K562 (cell line): ENCODE results near the gene GPR4. TPM values are rescaled to one million over a fixed set of nuclear protein-coding genes. Genes with fewer than 3 reads are reported as not detected.
A peak's percentile ranks its signal among the peaks of the same experiment; 100 is the strongest.

Experiments
- ATAC-seq: fragments of 200-7000 bp; cut with Tn5 transposase; 3 replicates; pipeline ENCODE4 v1.9.1; 2020; ENCODE audit warnings: moderate library complexity
- BruUV-seq: library from RNA; stranded (reverse); fragments of 400-500 nt; replicated peaks from 2 replicates; lab custom pipeline; 2021; lab: Mats Ljungman, UMichigan
- CTCF ChIA-PET: fragments of 300-600 bp; formaldehyde crosslinking; extraction: SDS; loops from one replicate; lab custom pipeline; 2021; ENCODE audit warnings: low intra/inter-chr PET ratio; lab: Yijun Ruan, JAX
- POLR2A ChIA-PET: fragments of 300-600, 350-650 bp; sonication (Branson Sonifier 250); formaldehyde crosslinking; extraction: SDS; loops from one replicate; lab custom pipeline; 2021; ENCODE audit warnings: antibody characterized with exemption, inconsistent platforms; lab: Yijun Ruan, JAX
- DNase-seq, 4 experiments: peaks; one replicate each; pipeline versions ENCODE4 v3.0.0 to v3.0.0-alpha.2; 2011 to 2018; ENCODE audit warnings: low spot score in 3 of 4, mixed read lengths in 3 of 4; ENCODE audit errors: extremely low read depth in 1 of 4
- FAIRE-seq: peaks from 2 replicates; lab custom pipeline; 2011; peaks lifted over from hg19 to GRCh38; lab: Jason Lieb, UNC
- H2AFZ ChIP-seq: 2 replicates; pipeline ENCODE4 v1.6.0; 2011; ENCODE audit warnings: low read depth, low read length, control low read depth, inconsistent platforms
- H3K27ac ChIP-seq: fragments of 200-600 bp; 3 replicates; pipeline ENCODE4 v1.8.0; 2011; ENCODE audit warnings: low read depth, mild to moderate bottlenecking, control low read depth, inconsistent platforms, low read length, moderate library complexity, mixed read lengths; ENCODE audit errors: extremely low read depth
- H3K27me3 ChIP-seq, 2 experiments: fragments of 300-600 bp in 1 of 2; 2 replicates in 1 of 2; 3 replicates in 1 of 2; pipeline versions ENCODE4 v1.6.0 to v1.8.0; 2011; ENCODE audit warnings: inconsistent platforms in 2 of 2, low read length in 2 of 2, mild to moderate bottlenecking in 1 of 2, mixed read lengths in 1 of 2, moderate library complexity in 1 of 2; ENCODE audit not compliant: control insufficient read depth in 2 of 2, insufficient read depth in 2 of 2
- H3K36me3 ChIP-seq: fragments of 300-600 bp; 3 replicates; pipeline ENCODE4 v1.8.0; 2011; ENCODE audit warnings: mild to moderate bottlenecking, low read length, inconsistent platforms; ENCODE audit not compliant: control insufficient read depth, insufficient read depth
- H3K4me1 ChIP-seq, 2 experiments: fragments of 200-600 bp in 1 of 2; replicated peaks in 1 of 2; 2 replicates in 1 of 2; 3 replicates in 1 of 2; pipeline versions ENCODE4 v1.5.1 to v1.8.0; 2011; ENCODE audit warnings: inconsistent platforms in 2 of 2, low read length in 2 of 2, mild to moderate bottlenecking in 1 of 2, mixed read lengths in 1 of 2, moderate library complexity in 1 of 2; ENCODE audit not compliant: control insufficient read depth in 2 of 2, insufficient read depth in 2 of 2
- H3K4me2 ChIP-seq: 2 replicates; pipeline ENCODE4 v1.6.1; 2011; ENCODE audit warnings: low read length, control low read depth, inconsistent platforms, mixed read lengths; ENCODE audit not compliant: insufficient read depth
- H3K4me3 ChIP-seq: fragments of 200-600 bp; sonication (generic), shearing (Covaris generic); 2 replicates; pipeline ENCODE4 v1.5.1; 2016; ENCODE audit warnings: control low read depth, inconsistent platforms
- H3K79me2 ChIP-seq: fragments of 200-600 bp; 3 replicates; pipeline ENCODE4 v1.8.0; 2011; ENCODE audit warnings: low read length, inconsistent platforms; ENCODE audit not compliant: control insufficient read depth, insufficient read depth
- H3K9ac ChIP-seq, 2 experiments: 2 replicates each; pipeline versions ENCODE4 v1.6.0 to v1.6.1; 2011; ENCODE audit warnings: low read depth in 2 of 2, low read length in 2 of 2, control low read depth in 1 of 2, inconsistent platforms in 1 of 2, mild to moderate bottlenecking in 1 of 2, mixed read lengths in 1 of 2; ENCODE audit not compliant: insufficient read depth in 1 of 2
- H3K9me1 ChIP-seq: one replicate; pipeline ENCODE4 v1.6.0; 2011; ENCODE audit warnings: inconsistent platforms, mild to moderate bottlenecking, low read length, moderate library complexity; ENCODE audit not compliant: control insufficient read depth, insufficient read depth
- H3K9me3 ChIP-seq: replicated peaks from 2 replicates; pipeline ENCODE4 v1.5.1; 2011; ENCODE audit warnings: low read depth, low read length, inconsistent platforms; ENCODE audit not compliant: control insufficient read depth, insufficient read depth
- H4K20me1 ChIP-seq: replicated peaks from 2 replicates; pipeline ENCODE4 v1.6.1; 2011; ENCODE audit warnings: low read length, inconsistent platforms, mixed read lengths; ENCODE audit not compliant: control insufficient read depth, insufficient read depth
- BRF1 ChIP-seq: IDR thresholded peaks from 3 replicates; pipeline ENCODE4 v1.6.1; 2011; ENCODE audit warnings: borderline replicate concordance, mild to moderate bottlenecking; ENCODE audit not compliant: insufficient read length; ENCODE audit errors: extremely low read depth
- PHF8 ChIP-seq: fragments of 200-600 bp; sonication (generic); IDR thresholded peaks from 2 replicates; pipeline ENCODE4 v1.6.1; 2012; ENCODE audit warnings: mixed run types, mild to moderate bottlenecking, inconsistent platforms, low read length, moderate library complexity, borderline replicate concordance
- YY1 ChIP-seq, 3 experiments: IDR thresholded peaks; 2 replicates each; pipeline ENCODE4 v1.6.1; 2011; ENCODE audit warnings: low read length in 2 of 3, mild to moderate bottlenecking in 2 of 3, moderate library complexity in 2 of 3, borderline replicate concordance in 1 of 3, control low read depth in 1 of 3, low read depth in 1 of 3; ENCODE audit not compliant: insufficient read depth in 3 of 3, insufficient replicate concordance in 2 of 3, control insufficient read depth in 1 of 3, insufficient read length in 1 of 3; ENCODE audit errors: extremely low read depth in 1 of 3
- ZNF408 ChIP-seq: fragments of 250-450 bp; sonication (Bioruptor Pico); IDR thresholded peaks from 2 replicates; pipeline ENCODE4 v1.4.0; 2020; ENCODE audit warnings: low read depth, mild to moderate bottlenecking, moderate library complexity
- WGBS: fragments of 100-300 bp; shearing (Covaris generic); methylation state at CpG from one replicate; pipeline ENCODE4 v1.1.6; 2016; ENCODE audit warnings: low coverage, mixed read lengths; ENCODE audit not compliant: insufficient coverage; ENCODE audit errors: missing lambda C conversion rate; 5-methylcytosine and 5-hydroxymethylcytosine counted together
- in situ Hi-C: fragments of 300-500 bp; cut with MboI; formaldehyde crosslinking; loops from 4 replicates; pipeline ENCODE4 v1.15.0; 2018; ENCODE audit warnings: inconsistent platforms, mixed read lengths
- intact Hi-C: fragments of 100-400 bp; cut with micrococcal nuclease; formaldehyde crosslinking; loops from 2 replicates; pipeline ENCODE4 v1.14.2; 2022
- polyA plus RNA-seq, 8 experiments: library from polyadenylated mRNA; depleted of rRNA in 4 of 8; stranded (reverse) in 5 of 8; unstranded in 3 of 8; fragments of >200 nt; fragmentation: Nextera tagmentation in 2 of 8; fragmentation: Illumina TruSeq in 1 of 8; extraction: Ambion mirVana in 2 of 8; extraction: Trizol in 1 of 8; gene quantifications; 2 replicates each; pipeline versions ENCODE4 v1.2.1 to v1.2.3, GENCODE V29; 2011 to 2014; ENCODE audit warnings: inconsistent platforms in 1 of 8, missing spikeins in 1 of 8
- total RNA-seq, 7 experiments: library from RNA; depleted of rRNA in 6 of 7; stranded (reverse); fragments of >200 nt in 6 of 7; fragmentation: Illumina TruSeq in 2 of 7; extraction: Trizol in 2 of 7; gene quantifications; 2 replicates each; pipeline versions ENCODE4 v1.2.1 to v1.2.3, GENCODE V29; 2011 to 2021; ENCODE audit warnings: low replicate concordance in 1 of 7
- TF ChIP-seq, protein P1 (sequence below): sonication (generic); formaldehyde crosslinking; IDR thresholded peaks from 2 replicates; pipeline ENCODE4 v1.8.1; 2023; ENCODE audit warnings: mild to moderate bottlenecking, missing genetic modification reagents

Gene GPR4
- total and polyA plus RNA-seq, 9 of the 15 experiments (the other 6 are each of a cell fraction or from before 2014, with no cell fraction given), result 0.03 to 0.09 (median 0.04) TPM; not detected in 5

DNA sequence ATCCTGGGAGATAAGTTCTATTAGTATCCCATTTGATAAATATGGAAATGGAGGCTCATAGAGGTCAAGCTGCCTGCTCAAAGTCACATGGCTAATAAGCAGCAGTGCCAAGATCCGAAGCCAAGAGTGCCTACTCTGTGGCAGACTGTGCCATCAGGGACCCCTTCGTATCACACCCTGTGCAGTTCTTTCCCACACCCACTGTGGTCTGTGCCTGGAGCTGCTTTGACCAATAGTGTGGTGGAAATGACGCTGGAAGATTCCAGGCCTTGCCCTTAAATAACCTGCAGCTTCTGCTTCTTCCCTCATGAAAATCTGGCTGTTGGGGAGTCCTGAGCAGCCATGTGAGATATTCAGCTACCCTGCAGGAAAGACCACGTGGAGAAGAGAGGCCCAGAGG lies 27.5 kb downstream of the GPR4 start:
- BruUV-seq, result no TSS peak
- Histone ChIP-seq H3K27me3 (no peaks in the 10 kb centered on the region), H3K79me2 (peaks cover 51% of the 10 kb centered on the region), H3K9ac (peak overlapping the region in 1 of 2 experiments; percentile 9; a peak in 1 of 4 replicates), H3K9me1 (no peaks in the 10 kb centered on the region), H2AFZ (no peak overlapping the region), H3K9me3 (no peaks in the 10 kb centered on the region), H4K20me1 (no peaks in the 10 kb centered on the region; the same call in 1 of the 2 replicates), H3K4me2 (no peak overlapping the region), H3K4me1 (peaks cover 16 to 18% of the 10 kb centered on the region in 2 experiments; a peak in 4 of 5 replicates), H3K36me3 (peaks cover 13% of the 10 kb centered on the region; the same call in 2 of the 3 replicates), H3K27ac (no peak overlapping the region), H3K4me3 (no peak overlapping the region)
- FAIRE-seq, result no peak
- ChIA-PET POLR2A (no interaction called here), CTCF (no interaction called here)
- TF ChIP-seq ZNF408 (CRISPR knock-in tag) (no peak), PHF8 (no peak)
- in situ Hi-C loops, result no loop called here
- no peak for DNase-seq
- WGBS, result 65% methylated on average over 4 of the region's 4 CpGs
- ATAC-seq, result no peak
- intact Hi-C loops, result no loop called here

DNA sequence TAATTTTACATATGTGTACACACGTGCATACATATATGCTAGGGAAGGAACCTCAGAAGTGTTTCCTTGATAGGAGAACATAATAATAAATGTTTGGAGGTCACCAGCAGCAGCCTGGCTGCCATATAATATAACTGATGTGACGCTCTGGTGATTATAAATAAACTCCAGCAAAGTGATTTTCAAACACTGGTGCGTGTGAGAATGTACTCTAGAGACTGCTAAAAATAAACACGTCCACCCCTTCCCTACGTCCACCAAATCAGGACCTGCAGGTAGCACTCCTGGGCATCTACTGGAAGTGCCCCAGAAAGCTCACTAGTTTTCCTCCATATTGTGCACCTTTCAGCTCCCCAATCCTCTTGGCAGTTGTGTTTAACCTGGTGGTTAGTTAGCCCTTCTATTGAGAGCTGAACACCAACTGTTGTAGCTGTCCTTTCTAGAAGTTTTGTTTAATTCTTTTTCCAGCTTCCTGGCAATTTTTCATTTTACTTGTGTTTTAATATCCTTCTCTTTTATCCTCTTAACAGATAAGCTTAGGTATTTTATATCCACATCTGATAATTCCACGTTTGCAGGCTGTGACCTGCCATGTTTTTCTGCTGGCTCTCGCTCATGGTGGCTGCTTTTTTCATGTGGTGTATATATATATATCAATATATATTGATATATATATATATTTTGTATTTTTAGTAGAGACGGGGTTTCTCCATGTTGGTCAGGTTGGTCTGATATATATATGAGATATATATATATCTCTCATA lies 30.4 kb downstream of the GPR4 start:
- H3K9me1 ChIP-seq, result no peaks in the 10 kb centered on the region
- ChIA-PET POLR2A (interaction anchor here (0.9 kb wide), 1 partner anchor 51 kb away, joined by 4 read pairs; no protein-coding TSS in a partner anchor), CTCF (no interaction called here)
- H3K27me3 ChIP-seq, result no peaks in the 10 kb centered on the region
- H3K9ac ChIP-seq, result no peak overlapping the region
- 82% methylated on average over 8 of the region's 8 CpGs for WGBS
- H3K9me3 ChIP-seq, result no peaks in the 10 kb centered on the region
- H3K36me3 ChIP-seq, result peaks cover 12% of the 10 kb centered on the region; the same call in 1 of the 3 replicates
- H3K4me1 ChIP-seq, result peaks cover 0 to 2% of the 10 kb centered on the region in 2 experiments; a peak in 1 of 5 replicates
- no peak overlapping the region for H3K4me2 ChIP-seq
- peak; percentile 32 for FAIRE-seq
- no TSS peak for BruUV-seq
- peaks cover 48% of the 10 kb centered on the region for H3K79me2 ChIP-seq
- no peak for DNase-seq
- no peak for ATAC-seq
- no peaks in the 10 kb centered on the region for H4K20me1 ChIP-seq
- no peak overlapping the region for H2AFZ ChIP-seq
- intact Hi-C loops, result no loop called here
- no peak overlapping the region for H3K4me3 ChIP-seq
- H3K27ac ChIP-seq, result no peak overlapping the region
- in situ Hi-C loops, result no loop called here
- TF ChIP-seq BRF1 (no peak), YY1 (IDR thresholded peaks at IDR 0.05; ENCODE audit: borderline replicate concordance in 1 of 3, control insufficient read depth in 1 of 3, extremely low read depth in 1 of 3, insufficient read depth in 3 of 3, insufficient read length in 1 of 3, insufficient replicate concordance in 2 of 3, low read depth in 1 of 3, low read length in 2 of 3) (peak in 1 of 3 experiments; percentile 29)
- TF ChIP-seq, protein P1, sequence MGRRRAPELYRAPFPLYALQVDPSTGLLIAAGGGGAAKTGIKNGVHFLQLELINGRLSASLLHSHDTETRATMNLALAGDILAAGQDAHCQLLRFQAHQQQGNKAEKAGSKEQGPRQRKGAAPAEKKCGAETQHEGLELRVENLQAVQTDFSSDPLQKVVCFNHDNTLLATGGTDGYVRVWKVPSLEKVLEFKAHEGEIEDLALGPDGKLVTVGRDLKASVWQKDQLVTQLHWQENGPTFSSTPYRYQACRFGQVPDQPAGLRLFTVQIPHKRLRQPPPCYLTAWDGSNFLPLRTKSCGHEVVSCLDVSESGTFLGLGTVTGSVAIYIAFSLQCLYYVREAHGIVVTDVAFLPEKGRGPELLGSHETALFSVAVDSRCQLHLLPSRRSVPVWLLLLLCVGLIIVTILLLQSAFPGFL, result no peak
